BLaER1 (cell line): ENCODE measurements around the gene ARRDC5.
"Not testable (repeated sequence)": the region's sequence is repeated elsewhere in the genome, so short reads cannot be mapped to it uniquely, and the experiment has no call there.

Experiments
- H3K27ac ChIP-seq: shearing (Covaris generic); formaldehyde crosslinking; 2 replicates; pipeline ENCODE4 v1.8.1; 2022
- H3K27me3 ChIP-seq: shearing (Covaris generic); formaldehyde crosslinking; 2 replicates; pipeline ENCODE4 v1.8.1; 2022
- H3K36me3 ChIP-seq: shearing (Covaris generic); formaldehyde crosslinking; 2 replicates; pipeline ENCODE4 v1.8.1; 2022
- H3K4me1 ChIP-seq: shearing (Covaris generic); formaldehyde crosslinking; 2 replicates; pipeline ENCODE4 v1.8.1; 2022
- H3K4me2 ChIP-seq: shearing (Covaris generic); formaldehyde crosslinking; 2 replicates; pipeline ENCODE4 v1.8.1; 2022
- H3K4me3 ChIP-seq: shearing (Covaris generic); formaldehyde crosslinking; 2 replicates; pipeline ENCODE4 v1.8.1; 2022
- H3K9ac ChIP-seq: shearing (Covaris generic); formaldehyde crosslinking; 2 replicates; pipeline ENCODE4 v1.8.1; 2022
- H3K9me3 ChIP-seq: shearing (Covaris generic); formaldehyde crosslinking; 2 replicates; pipeline ENCODE4 v1.8.1; 2022
- H4K20me1 ChIP-seq: shearing (Covaris generic); formaldehyde crosslinking; 2 replicates; pipeline ENCODE4 v1.8.1; 2022
- Cebpa-rat ChIP-seq: shearing (Covaris generic); IDR thresholded peaks from 2 replicates; pipeline ENCODE4 v1.8.1; 2022

The ARRDC5 gene

DNA sequence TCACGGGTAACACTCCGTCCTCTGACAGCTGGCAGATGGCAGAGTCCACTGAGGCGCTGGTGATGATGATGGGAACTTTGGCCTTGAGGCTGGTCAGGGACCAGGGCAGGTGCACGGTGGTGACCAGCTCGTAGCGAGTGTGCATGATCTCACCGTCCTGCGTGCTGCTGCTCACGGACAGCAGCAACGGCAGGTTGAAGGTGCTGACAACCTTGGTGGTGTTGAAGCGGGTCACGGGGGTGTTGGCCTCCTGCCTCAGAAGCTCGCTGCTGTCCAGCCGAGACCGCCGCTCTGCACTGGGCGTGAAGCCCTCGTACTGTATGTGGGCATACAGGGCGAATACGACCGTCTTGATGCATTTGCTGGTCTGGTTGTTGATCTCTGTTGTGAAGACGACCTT lies 11.6 kb downstream of the ARRDC5 start:
- Histone ChIP-seq H3K4me2 (no peak overlapping the region), H3K9ac (no peak overlapping the region), H3K9me3 (no peaks in the 10 kb centered on the region), H3K27ac (peak overlapping the region; percentile 44), H3K27me3 (no peaks in the 10 kb centered on the region), H3K4me1 (peaks cover 60% of the 10 kb centered on the region), H4K20me1 (no peaks in the 10 kb centered on the region), H3K36me3 (peaks cover 12% of the 10 kb centered on the region; the same call in 1 of the 2 replicates), H3K4me3 (no peak overlapping the region)
- no peak for TF ChIP-seq Cebpa-rat

DNA sequence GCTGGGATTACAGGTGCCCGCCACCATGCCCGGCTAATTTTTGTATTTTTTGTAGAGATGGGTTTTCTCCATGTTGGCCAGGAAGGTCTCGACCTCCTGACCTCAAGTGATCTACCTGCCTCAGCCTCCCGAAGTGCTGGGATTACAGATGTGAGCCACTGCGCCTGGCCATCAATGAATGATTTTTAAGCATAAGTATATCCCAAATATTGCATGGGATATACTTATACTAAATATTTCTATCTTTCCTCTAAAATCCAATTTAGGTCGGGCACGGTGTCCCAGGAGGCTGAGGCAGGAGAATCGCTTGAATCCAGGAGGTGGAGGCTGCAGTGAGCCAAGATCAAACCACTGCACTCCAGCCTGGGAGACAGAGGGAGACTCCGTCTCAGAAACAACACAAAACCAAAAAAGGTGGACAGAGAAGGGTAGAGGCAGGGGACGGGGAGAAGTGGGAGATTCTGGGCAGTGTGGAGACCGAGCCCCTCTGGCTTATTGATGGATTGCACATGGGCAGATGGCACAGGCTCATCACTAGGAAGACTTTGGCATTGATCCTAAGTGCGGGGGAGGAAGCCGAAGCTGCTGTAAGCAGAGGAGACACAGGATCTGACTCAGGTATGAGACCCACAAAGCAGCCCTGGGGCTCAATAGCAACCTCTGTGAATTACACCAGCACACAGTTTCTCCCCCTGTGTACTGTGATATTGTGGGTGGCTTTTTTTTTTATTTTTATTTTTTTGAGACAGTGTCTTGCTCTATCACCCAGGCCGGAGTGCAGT lies 13.5 kb downstream of the ARRDC5 start:
- H3K9me3 ChIP-seq = no peaks in the 10 kb centered on the region
- H3K27me3 ChIP-seq = no peaks in the 10 kb centered on the region
- no peak overlapping the region for H3K9ac ChIP-seq
- H3K4me1 ChIP-seq = peaks cover 44% of the 10 kb centered on the region
- 0 out of 2 replicates have a peak overlapping the region, but pooled peaks have one; percentile 17 for H3K4me2 ChIP-seq
- TF ChIP-seq Cebpa-rat = no peak
- H3K4me3 ChIP-seq = no peak overlapping the region
- no peaks in the 10 kb centered on the region for H4K20me1 ChIP-seq
- peaks cover 12% of the 10 kb centered on the region; the same call in 1 of the 2 replicates for H3K36me3 ChIP-seq
- H3K27ac ChIP-seq = peak overlapping the region; percentile 69; the same call in 1 of the 2 replicates

DNA sequence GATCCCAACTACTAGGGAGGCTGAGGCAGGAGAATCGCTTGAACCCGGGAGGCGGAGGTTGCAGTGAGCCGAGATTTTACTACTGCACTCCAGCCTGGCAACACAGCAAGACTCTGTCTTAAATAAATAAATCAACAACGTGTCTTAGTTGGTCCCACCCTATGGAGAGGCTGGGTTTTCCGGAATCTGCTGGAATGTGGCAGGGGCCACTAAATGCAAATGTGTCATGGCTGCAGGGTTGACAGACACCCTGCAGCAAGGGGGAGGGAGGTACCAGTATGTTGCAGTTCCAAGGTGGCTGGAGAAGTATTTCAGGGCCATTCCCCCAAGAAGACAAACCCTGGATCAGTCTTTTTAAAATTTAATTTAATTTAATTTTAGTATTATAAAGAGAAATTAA lies 14.9 kb downstream of the ARRDC5 start:
- H3K9me3 ChIP-seq, H3K27ac ChIP-seq, H3K4me3 ChIP-seq, H3K9ac ChIP-seq, H4K20me1 ChIP-seq, H3K27me3 ChIP-seq, H3K4me2 ChIP-seq: not testable (repeated sequence)
- Histone ChIP-seq H3K4me1 (peaks cover 39% of the 10 kb centered on the region), H3K36me3 (peaks cover 12% of the 10 kb centered on the region; the same call in 1 of the 2 replicates)

DNA sequence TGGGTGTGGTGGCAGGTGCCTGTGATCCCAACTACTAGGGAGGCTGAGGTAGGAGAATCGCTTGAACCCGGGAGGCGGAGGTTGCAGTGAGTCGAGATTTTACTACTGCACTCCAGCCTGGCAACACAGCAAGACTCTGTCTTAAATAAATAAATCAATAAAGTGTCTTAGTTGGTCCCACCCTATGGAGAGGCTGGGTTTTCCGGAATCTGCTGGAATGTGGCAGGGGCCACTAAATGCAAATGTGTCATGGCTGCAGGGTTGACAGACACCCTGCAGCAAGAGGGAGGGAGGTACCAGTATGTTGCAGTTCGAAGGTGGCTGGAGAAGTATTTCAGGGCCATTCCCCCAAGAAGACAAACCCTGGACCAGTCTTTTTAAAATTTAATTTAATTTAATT lies 17.7 kb downstream of the ARRDC5 start:
- H3K9ac ChIP-seq, H4K20me1 ChIP-seq, H3K4me3 ChIP-seq, H3K4me2 ChIP-seq, H3K9me3 ChIP-seq, H3K27me3 ChIP-seq, H3K27ac ChIP-seq, H3K36me3 ChIP-seq: not testable (repeated sequence)
- H3K4me1 ChIP-seq = peaks cover 39% of the 10 kb centered on the region

DNA sequence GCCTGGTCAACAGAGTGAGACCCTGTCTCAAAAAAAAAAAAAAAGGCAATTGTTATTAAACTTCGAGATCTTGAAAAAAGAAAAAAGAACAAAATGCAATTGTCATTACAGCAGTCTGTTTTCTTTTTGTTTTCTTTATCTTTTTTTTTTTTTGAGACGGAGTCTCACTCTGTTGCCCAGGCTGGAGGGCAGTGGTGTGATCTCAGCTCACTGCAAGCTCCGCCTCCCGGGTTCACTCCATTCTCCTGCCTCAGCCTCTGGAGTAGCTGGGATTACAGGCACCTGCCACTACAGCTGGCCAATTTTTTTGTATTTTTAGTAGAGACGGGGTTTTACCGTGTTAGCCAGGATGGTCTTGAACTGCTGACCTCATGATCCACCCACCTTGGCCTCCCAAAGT lies 19.8 kb downstream of the ARRDC5 start:
- H3K27me3 ChIP-seq, H3K9ac ChIP-seq, H3K36me3 ChIP-seq, H3K9me3 ChIP-seq, H4K20me1 ChIP-seq, H3K4me3 ChIP-seq: not testable (repeated sequence)
- peak overlapping the region; percentile 100 for H3K27ac ChIP-seq
- peaks cover 52% of the 10 kb centered on the region for H3K4me1 ChIP-seq
- peak overlapping the region; percentile 24 for H3K4me2 ChIP-seq

DNA sequence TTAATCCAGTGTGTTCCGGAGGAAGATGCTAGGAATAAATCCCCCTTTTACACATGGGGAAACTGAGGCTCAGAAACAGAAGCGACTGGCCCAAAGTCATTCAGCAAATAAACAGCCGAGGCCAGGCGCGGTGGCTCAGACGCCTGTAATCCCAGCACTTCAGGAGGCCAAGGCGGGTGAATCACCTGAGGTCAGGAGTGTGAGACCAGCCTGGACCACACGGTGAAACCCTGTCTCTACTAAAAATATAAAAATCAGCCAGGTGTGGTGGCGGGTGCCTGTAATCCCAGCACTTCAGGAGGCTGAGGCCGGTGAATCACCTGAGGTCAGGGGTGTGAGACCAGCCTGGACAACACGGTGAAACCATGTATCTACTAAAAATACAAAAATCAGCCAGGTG lies 23.7 kb downstream of the ARRDC5 start:
- H3K9me3 ChIP-seq = no peaks in the 10 kb centered on the region
- H3K36me3 ChIP-seq = no peaks in the 10 kb centered on the region
- no peak overlapping the region for H3K4me3 ChIP-seq
- TF ChIP-seq Cebpa-rat = no peak
- peak overlapping the region; percentile 83 for H3K4me2 ChIP-seq
- H3K27me3 ChIP-seq = no peaks in the 10 kb centered on the region
- peak overlapping the region; percentile 100 for H3K27ac ChIP-seq
- H3K4me1 ChIP-seq = peaks cover 86% of the 10 kb centered on the region
- no peaks in the 10 kb centered on the region for H4K20me1 ChIP-seq
- H3K9ac ChIP-seq = peak overlapping the region; percentile 95

DNA sequence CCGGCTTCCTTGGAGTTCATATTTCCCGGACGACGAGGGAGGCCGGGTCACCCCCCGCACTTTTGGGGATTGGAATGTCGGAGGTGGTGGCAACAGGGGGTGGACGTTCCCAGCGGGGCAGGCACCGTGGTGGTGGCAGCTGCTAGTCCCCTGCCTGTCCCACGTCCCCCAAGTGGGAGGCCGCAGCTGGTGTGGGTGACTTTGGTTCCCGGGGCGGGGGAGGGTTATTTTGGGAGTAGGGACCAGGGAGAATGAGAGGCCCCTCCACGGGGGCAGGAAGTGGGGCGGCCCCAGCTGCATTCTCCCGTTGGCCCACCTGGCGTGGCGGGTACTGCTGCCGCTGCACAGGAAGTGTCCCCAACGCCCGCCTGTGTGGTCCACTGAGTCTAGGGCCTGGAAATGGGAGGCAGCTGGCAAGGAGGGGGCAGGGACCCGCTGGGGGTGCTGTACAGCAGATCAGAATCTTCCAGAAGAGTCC lies 24.2 kb downstream of the ARRDC5 start:
- peak overlapping the region; percentile 100 for H3K27ac ChIP-seq
- no peak for TF ChIP-seq Cebpa-rat
- H3K4me3 ChIP-seq = peak overlapping the region; percentile 45
- no peaks in the 10 kb centered on the region for H3K9me3 ChIP-seq
- peak overlapping the region; percentile 95 for H3K9ac ChIP-seq
- peaks cover 91% of the 10 kb centered on the region for H3K4me1 ChIP-seq
- no peaks in the 10 kb centered on the region for H3K27me3 ChIP-seq
- H3K36me3 ChIP-seq = no peaks in the 10 kb centered on the region
- H4K20me1 ChIP-seq = no peaks in the 10 kb centered on the region
- peak overlapping the region; percentile 83 for H3K4me2 ChIP-seq

DNA sequence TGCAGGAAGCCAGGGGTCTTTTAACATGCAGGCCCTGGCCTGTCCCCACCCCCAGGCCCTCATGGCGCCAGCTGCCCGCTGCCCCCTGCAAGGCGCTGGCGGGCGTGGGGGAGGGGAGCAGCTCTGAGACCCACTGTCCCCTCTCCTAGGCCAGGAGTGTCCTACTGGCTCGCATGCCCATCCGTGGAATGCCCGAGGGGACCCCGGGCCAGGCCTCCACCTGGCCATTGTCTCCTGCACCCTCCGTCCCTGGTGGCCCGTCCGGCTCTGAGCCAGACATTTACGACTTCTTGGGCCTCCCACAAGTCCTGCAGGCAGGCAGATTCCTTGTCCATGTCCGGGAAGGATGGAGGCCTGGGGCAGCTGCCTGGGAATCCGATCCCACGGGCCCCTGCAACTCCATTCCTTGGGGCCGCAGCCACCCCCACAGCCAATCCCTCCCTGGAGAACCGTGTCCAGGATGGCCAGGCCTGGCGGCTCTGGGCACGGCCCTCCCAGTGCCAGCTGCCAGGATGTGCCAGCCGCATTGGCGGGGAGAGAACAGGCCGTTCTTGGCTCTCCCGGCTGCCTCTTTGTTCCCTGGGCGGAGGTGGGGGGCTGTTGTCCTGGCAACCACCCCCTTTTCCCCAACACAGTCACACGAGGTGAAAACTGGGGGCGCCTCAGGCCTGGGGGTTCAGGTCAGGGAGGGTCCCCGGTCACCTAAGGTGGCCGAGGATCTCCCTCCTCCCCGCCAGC lies 24.8 kb downstream of the ARRDC5 start:
- no peak for TF ChIP-seq Cebpa-rat
- H3K9ac ChIP-seq = peak overlapping the region; percentile 95
- H3K4me3 ChIP-seq = peak overlapping the region; percentile 45
- no peaks in the 10 kb centered on the region for H3K36me3 ChIP-seq
- no peaks in the 10 kb centered on the region for H3K9me3 ChIP-seq
- peaks cover 96% of the 10 kb centered on the region for H3K4me1 ChIP-seq
- H3K27me3 ChIP-seq = no peaks in the 10 kb centered on the region
- peak overlapping the region; percentile 100 for H3K27ac ChIP-seq
- H3K4me2 ChIP-seq = peak overlapping the region; percentile 83
- H4K20me1 ChIP-seq = no peaks in the 10 kb centered on the region

DNA sequence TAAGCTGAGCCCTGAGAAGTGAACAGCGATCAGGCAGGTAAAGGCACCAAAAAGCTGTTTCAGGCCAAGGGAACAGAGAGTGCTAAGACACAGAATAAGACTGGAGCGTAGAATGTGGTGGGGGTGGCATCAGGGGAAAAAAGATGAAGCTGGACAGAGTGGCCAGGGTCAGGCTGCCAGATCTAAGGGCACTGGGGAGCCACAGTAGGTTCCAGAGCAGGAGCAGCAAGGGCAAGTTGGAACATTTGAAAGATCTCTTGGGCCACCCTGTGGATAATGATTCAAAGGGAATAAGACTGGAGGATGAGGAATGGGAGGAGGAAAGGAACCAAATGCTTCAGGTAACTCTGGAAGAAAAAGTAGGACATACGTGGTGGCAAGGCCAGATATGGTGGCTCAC lies 28.8 kb downstream of the ARRDC5 start:
- TF ChIP-seq Cebpa-rat = no peak
- H3K4me2 ChIP-seq = peak overlapping the region; percentile 50
- H3K9me3 ChIP-seq = no peaks in the 10 kb centered on the region
- no peak overlapping the region for H3K4me3 ChIP-seq
- no peaks in the 10 kb centered on the region for H3K36me3 ChIP-seq
- H3K4me1 ChIP-seq = peaks cover 90% of the 10 kb centered on the region
- H3K27me3 ChIP-seq = no peaks in the 10 kb centered on the region
- peak overlapping the region; percentile 81 for H3K27ac ChIP-seq
- H3K9ac ChIP-seq = peak overlapping the region; percentile 68
- H4K20me1 ChIP-seq = no peaks in the 10 kb centered on the region

DNA sequence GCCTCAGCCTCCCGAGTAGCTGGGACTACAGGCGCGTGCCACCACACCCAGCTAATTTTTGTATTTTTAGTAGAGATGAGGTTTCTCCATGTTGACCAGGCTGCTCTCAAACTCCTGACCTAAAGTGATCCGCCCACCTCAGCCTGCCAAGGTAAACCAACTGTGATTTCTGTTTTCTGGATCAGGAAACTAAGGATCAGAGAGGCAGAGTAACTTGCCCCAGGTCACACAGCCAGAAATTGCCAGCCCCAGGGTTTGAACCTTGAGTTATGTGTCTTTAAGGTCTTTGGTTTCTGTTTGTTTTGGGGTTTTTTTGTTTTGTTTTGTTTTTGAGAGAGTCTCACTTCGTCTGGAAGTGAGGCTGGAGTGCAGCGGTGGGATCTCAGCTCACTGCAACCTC lies 31.0 kb downstream of the ARRDC5 start:
- Histone ChIP-seq H3K27ac (no peak overlapping the region), H3K4me2 (0 out of 2 replicates have a peak overlapping the region, but pooled peaks have one; percentile 50), H3K9ac (no peak overlapping the region; the same call in 1 of the 2 replicates), H3K27me3 (no peaks in the 10 kb centered on the region), H3K4me1 (peaks cover 81% of the 10 kb centered on the region), H3K9me3 (no peaks in the 10 kb centered on the region), H3K4me3 (no peak overlapping the region), H3K36me3 (no peaks in the 10 kb centered on the region), H4K20me1 (peaks cover 3% of the 10 kb centered on the region)
- no peak for TF ChIP-seq Cebpa-rat
